ENCODE results near the gene POLR2E. TPM values are rescaled to one million over a fixed set of nuclear protein-coding genes. Genes with fewer than 3 reads are reported as not detected.

Gene POLR2E
- total and polyA plus RNA-seq, 2 of the 8 experiments (the other 6 are each of a cell fraction or from before 2014, with no cell fraction given), result 281 to 381 TPM

- no peak for TF ChIP-seq SAP30 (IDR thresholded peaks at IDR 0.05; ENCODE audit: insufficient read depth, insufficient replicate concordance, low read length)
- no peak for TF ChIP-seq RBBP5 (IDR thresholded peaks at IDR 0.05; ENCODE audit: borderline replicate concordance, low read depth, low read length)
- no peak for TF ChIP-seq TAF1 (IDR thresholded peaks at IDR 0.05; ENCODE audit: low read depth, low read length)
- TF ChIP-seq, protein P1, sequence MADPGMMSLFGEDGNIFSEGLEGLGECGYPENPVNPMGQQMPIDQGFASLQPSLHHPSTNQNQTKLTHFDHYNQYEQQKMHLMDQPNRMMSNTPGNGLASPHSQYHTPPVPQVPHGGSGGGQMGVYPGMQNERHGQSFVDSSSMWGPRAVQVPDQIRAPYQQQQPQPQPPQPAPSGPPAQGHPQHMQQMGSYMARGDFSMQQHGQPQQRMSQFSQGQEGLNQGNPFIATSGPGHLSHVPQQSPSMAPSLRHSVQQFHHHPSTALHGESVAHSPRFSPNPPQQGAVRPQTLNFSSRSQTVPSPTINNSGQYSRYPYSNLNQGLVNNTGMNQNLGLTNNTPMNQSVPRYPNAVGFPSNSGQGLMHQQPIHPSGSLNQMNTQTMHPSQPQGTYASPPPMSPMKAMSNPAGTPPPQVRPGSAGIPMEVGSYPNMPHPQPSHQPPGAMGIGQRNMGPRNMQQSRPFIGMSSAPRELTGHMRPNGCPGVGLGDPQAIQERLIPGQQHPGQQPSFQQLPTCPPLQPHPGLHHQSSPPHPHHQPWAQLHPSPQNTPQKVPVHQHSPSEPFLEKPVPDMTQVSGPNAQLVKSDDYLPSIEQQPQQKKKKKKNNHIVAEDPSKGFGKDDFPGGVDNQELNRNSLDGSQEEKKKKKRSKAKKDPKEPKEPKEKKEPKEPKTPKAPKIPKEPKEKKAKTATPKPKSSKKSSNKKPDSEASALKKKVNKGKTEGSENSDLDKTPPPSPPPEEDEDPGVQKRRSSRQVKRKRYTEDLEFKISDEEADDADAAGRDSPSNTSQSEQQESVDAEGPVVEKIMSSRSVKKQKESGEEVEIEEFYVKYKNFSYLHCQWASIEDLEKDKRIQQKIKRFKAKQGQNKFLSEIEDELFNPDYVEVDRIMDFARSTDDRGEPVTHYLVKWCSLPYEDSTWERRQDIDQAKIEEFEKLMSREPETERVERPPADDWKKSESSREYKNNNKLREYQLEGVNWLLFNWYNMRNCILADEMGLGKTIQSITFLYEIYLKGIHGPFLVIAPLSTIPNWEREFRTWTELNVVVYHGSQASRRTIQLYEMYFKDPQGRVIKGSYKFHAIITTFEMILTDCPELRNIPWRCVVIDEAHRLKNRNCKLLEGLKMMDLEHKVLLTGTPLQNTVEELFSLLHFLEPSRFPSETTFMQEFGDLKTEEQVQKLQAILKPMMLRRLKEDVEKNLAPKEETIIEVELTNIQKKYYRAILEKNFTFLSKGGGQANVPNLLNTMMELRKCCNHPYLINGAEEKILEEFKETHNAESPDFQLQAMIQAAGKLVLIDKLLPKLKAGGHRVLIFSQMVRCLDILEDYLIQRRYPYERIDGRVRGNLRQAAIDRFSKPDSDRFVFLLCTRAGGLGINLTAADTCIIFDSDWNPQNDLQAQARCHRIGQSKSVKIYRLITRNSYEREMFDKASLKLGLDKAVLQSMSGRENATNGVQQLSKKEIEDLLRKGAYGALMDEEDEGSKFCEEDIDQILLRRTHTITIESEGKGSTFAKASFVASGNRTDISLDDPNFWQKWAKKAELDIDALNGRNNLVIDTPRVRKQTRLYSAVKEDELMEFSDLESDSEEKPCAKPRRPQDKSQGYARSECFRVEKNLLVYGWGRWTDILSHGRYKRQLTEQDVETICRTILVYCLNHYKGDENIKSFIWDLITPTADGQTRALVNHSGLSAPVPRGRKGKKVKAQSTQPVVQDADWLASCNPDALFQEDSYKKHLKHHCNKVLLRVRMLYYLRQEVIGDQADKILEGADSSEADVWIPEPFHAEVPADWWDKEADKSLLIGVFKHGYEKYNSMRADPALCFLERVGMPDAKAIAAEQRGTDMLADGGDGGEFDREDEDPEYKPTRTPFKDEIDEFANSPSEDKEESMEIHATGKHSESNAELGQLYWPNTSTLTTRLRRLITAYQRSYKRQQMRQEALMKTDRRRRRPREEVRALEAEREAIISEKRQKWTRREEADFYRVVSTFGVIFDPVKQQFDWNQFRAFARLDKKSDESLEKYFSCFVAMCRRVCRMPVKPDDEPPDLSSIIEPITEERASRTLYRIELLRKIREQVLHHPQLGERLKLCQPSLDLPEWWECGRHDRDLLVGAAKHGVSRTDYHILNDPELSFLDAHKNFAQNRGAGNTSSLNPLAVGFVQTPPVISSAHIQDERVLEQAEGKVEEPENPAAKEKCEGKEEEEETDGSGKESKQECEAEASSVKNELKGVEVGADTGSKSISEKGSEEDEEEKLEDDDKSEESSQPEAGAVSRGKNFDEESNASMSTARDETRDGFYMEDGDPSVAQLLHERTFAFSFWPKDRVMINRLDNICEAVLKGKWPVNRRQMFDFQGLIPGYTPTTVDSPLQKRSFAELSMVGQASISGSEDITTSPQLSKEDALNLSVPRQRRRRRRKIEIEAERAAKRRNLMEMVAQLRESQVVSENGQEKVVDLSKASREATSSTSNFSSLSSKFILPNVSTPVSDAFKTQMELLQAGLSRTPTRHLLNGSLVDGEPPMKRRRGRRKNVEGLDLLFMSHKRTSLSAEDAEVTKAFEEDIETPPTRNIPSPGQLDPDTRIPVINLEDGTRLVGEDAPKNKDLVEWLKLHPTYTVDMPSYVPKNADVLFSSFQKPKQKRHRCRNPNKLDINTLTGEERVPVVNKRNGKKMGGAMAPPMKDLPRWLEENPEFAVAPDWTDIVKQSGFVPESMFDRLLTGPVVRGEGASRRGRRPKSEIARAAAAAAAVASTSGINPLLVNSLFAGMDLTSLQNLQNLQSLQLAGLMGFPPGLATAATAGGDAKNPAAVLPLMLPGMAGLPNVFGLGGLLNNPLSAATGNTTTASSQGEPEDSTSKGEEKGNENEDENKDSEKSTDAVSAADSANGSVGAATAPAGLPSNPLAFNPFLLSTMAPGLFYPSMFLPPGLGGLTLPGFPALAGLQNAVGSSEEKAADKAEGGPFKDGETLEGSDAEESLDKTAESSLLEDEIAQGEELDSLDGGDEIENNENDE (IDR thresholded peaks at IDR 0.05; ENCODE audit: insufficient replicate concordance, low read length), result no peak
Observed at GRCh38 chr19:1047696-1048147, 47.5 kb downstream of the POLR2E start (continued).
